Mammary epithelial cell (primary cell): ENCODE measurements around the gene TULP1.

Experiments used
- CTCF ChIP-seq, 2 donors: IDR thresholded peaks in 1 of 2; conservative IDR thresholded peaks in 1 of 2; 2 replicates each; pipeline ENCODE4 v1.5.1; 2011 to 2012; ENCODE audit warnings: inconsistent platforms in 2 of 2, low read length in 2 of 2, mild to moderate bottlenecking in 2 of 2, control low read depth in 1 of 2, low read depth in 1 of 2; ENCODE audit not compliant: insufficient read depth in 1 of 2; ENCODE audit errors: extremely low read depth in 1 of 2
- EZH2 ChIP-seq: IDR thresholded peaks from 2 replicates; pipeline ENCODE4 v1.6.1; 2012; ENCODE audit warnings: low read length, inconsistent platforms, borderline replicate concordance

GRCh38 chr6:35496036-35496840, 16.5 kb downstream of the TULP1 start:
- TF ChIP-seq CTCF (conservative IDR thresholded peaks at IDR 0.05 in 1 of 2, IDR thresholded peaks at IDR 0.05 in 1 of 2; ENCODE audit: extremely low read depth in 1 of 2, insufficient read depth in 1 of 2, low read depth in 1 of 2, low read length in 2 of 2) (no peak), EZH2 (no peak)
